ENCODE results near the gene TMEM107.

TMEM107 gene

GRCh38 chr17:8133941-8134340 is 42.2 kb downstream of the TMEM107 start:
- no peak for DNase-seq

- DNase-seq: no peak
Observed at GRCh38 chr17:8133399-8133798, 42.8 kb downstream of the TMEM107 start.

- no peak for DNase-seq
Observed at GRCh38 chr17:8131844-8132441, 44.2 kb downstream of the TMEM107 start.

- DNase-seq: no peak
Observed at GRCh38 chr17:8128125-8128784, 47.9 kb downstream of the TMEM107 start.

- DNase-seq: no peak
Observed at GRCh38 chr17:8126491-8127066, 49.6 kb downstream of the TMEM107 start.

GRCh38 chr17:8125947-8126490 is 50.2 kb downstream of the TMEM107 start:
- DNase-seq: no peak

- peak; percentile 84 for DNase-seq
Observed at GRCh38 chr17:8125154-8125946, 50.8 kb downstream of the TMEM107 start.

- DNase-seq: no peak
Observed at GRCh38 chr17:8124350-8125153, 51.6 kb downstream of the TMEM107 start.

GRCh38 chr17:8123695-8124349 is 52.4 kb downstream of the TMEM107 start, which contains the start of gene HES7:
TSS of gene HES7 (minus strand) at chr17:8124106. CDS start at chr17:8124084, 22 bp downstream.
- DNase-seq: no peak

- no peak for DNase-seq
Observed at GRCh38 chr17:8122924-8123694, 53.1 kb downstream of the TMEM107 start.
